Uterus (tissue), 2 donors: ENCODE data around the gene GSS.

ENCODE experiments used
- CTCF ChIP-seq, 4 experiments: fragments of 200-600 bp in 2 of 4; fragments of 450-650 bp in 2 of 4; sonication (generic) in 2 of 4; IDR thresholded peaks; one replicate each; pipeline ENCODE4 v1.5.1; 2016 to 2019; ENCODE audit warnings: antibody characterized with exemption in 4 of 4, mild to moderate bottlenecking in 2 of 4, moderate library complexity in 1 of 4
- POLR2A ChIP-seq, 2 donors: fragments of 450-650 bp; IDR thresholded peaks; one replicate each; pipeline ENCODE4 v1.6.1; 2016; ENCODE audit warnings: antibody characterized with exemption in 2 of 2, mild to moderate bottlenecking in 1 of 2, moderate library complexity in 1 of 2

GRCh38 chr20:35003211-35004031 is 47.8 kb upstream of the GSS start:
- TF ChIP-seq CTCF (IDR thresholded peaks at IDR 0.05): no peak
- TF ChIP-seq POLR2A (IDR thresholded peaks at IDR 0.05): no peak
